Liver (tissue), 9 donors: ENCODE results near the gene IQCC. TPM values are rescaled to one million over a fixed set of nuclear protein-coding genes. Genes with fewer than 3 reads are reported as not detected.

Experiments used
- DNase-seq: peaks from one replicate; pipeline ENCODE4 v3.0.0-alpha.2; 2017; ENCODE audit warnings: low spot score
- H3K27ac ChIP-seq, 2 donors: one replicate each; pipeline ENCODE4 v1.7.0; 2013; ENCODE audit warnings: inconsistent platforms in 2 of 2, low read length in 2 of 2, control low read depth in 1 of 2, low read depth in 1 of 2, mild to moderate bottlenecking in 1 of 2
- H3K27me3 ChIP-seq, 4 donors: one replicate each; pipeline versions ENCODE4 v1.6.1 to v1.7.0; 2013; ENCODE audit warnings: low read length in 3 of 4, inconsistent platforms in 1 of 4, mild to moderate bottlenecking in 1 of 4, moderate library complexity in 1 of 4; ENCODE audit not compliant: control insufficient read depth in 4 of 4, insufficient read depth in 4 of 4
- H3K36me3 ChIP-seq, 4 donors: one replicate each; pipeline versions ENCODE4 v1.6.1 to v1.7.0; 2013; ENCODE audit warnings: low read length in 3 of 4, mild to moderate bottlenecking in 3 of 4, low read depth in 1 of 4, moderate library complexity in 1 of 4; ENCODE audit not compliant: control insufficient read depth in 4 of 4, insufficient read depth in 3 of 4
- H3K4me1 ChIP-seq, 4 donors: one replicate each; pipeline versions ENCODE4 v1.6.1 to v1.7.0; 2013; ENCODE audit warnings: low read length in 3 of 4, mild to moderate bottlenecking in 3 of 4, moderate library complexity in 1 of 4; ENCODE audit not compliant: control insufficient read depth in 4 of 4, insufficient read depth in 4 of 4
- H3K4me3 ChIP-seq, 3 donors: one replicate each; pipeline versions ENCODE4 v1.6.1 to v1.7.0; 2013; ENCODE audit warnings: low read length in 3 of 3, control low read depth in 1 of 3, low read depth in 1 of 3, mild to moderate bottlenecking in 1 of 3
- H3K9ac ChIP-seq, 2 donors: one replicate each; pipeline ENCODE4 v1.7.0; 2013; ENCODE audit warnings: low read length in 2 of 2, mild to moderate bottlenecking in 2 of 2, moderate library complexity in 2 of 2, control low read depth in 1 of 2, low read depth in 1 of 2
- H3K9me3 ChIP-seq, 4 donors: one replicate each; pipeline versions ENCODE4 v1.6.1 to v1.7.0; 2013; ENCODE audit warnings: low read length in 3 of 4; ENCODE audit not compliant: control insufficient read depth in 4 of 4
- FOXA1 ChIP-seq: IDR thresholded peaks from 2 replicates; pipeline ENCODE4 v1.6.1; 2016; ENCODE audit warnings: antibody characterized with exemption
- FOXA2 ChIP-seq: IDR thresholded peaks from 2 replicates; pipeline ENCODE4 v1.6.1; 2016; ENCODE audit warnings: antibody characterized with exemption
- GABPA ChIP-seq, 2 donors: IDR thresholded peaks in 1 of 2; conservative IDR thresholded peaks in 1 of 2; 2 replicates each; pipeline ENCODE4 v1.6.1; 2016; ENCODE audit warnings: antibody characterized with exemption in 2 of 2, mild to moderate bottlenecking in 1 of 2, moderate library complexity in 1 of 2
- HNF4A ChIP-seq, 2 donors: conservative IDR thresholded peaks; 2 replicates each; pipeline ENCODE4 v1.6.1; 2016; ENCODE audit warnings: antibody characterized with exemption in 2 of 2, mild to moderate bottlenecking in 2 of 2
- HNF4G ChIP-seq: IDR thresholded peaks from 2 replicates; pipeline ENCODE4 v1.6.1; 2016; ENCODE audit warnings: antibody characterized with exemption
- NR2F2 ChIP-seq: IDR thresholded peaks from 2 replicates; pipeline ENCODE4 v1.6.1; 2016; ENCODE audit warnings: antibody characterized with exemption
- RXRA ChIP-seq, 2 donors: IDR thresholded peaks; 2 replicates each; pipeline ENCODE4 v1.6.1; 2017 to 2018; ENCODE audit warnings: antibody characterized with exemption in 2 of 2, mild to moderate bottlenecking in 1 of 2
- SP1 ChIP-seq: IDR thresholded peaks from 2 replicates; pipeline ENCODE4 v1.6.1; 2018; ENCODE audit warnings: antibody characterized with exemption, mild to moderate bottlenecking
- TAF1 ChIP-seq: conservative IDR thresholded peaks from 2 replicates; pipeline ENCODE4 v1.6.1; 2016; ENCODE audit warnings: antibody characterized with exemption, mild to moderate bottlenecking
- YY1 ChIP-seq: IDR thresholded peaks from 2 replicates; pipeline ENCODE4 v1.6.1; 2016; ENCODE audit warnings: antibody characterized with exemption, mild to moderate bottlenecking
- WGBS: extraction: QIAGEN DNeasy Blood & Tissue Kit; methylation state at CpG from one replicate; pipeline ENCODE4 v1.1.7; 2013; 5-methylcytosine and 5-hydroxymethylcytosine counted together
- polyA plus RNA-seq, 2 donors: library from polyadenylated mRNA; stranded (reverse) in 1 of 2; unstranded in 1 of 2; fragments of 200-250 nt in 1 of 2; fragments of >200 nt in 1 of 2; fragmentation: Nextera tagmentation in 1 of 2; extraction: Ambion mirVana in 1 of 2; gene quantifications; one replicate each; pipeline versions ENCODE4 v1.2.1 to v1.2.3, GENCODE V29; 2013 to 2015
- total RNA-seq, 2 donors: library from RNA; depleted of rRNA; stranded (reverse); fragments of >200 nt; gene quantifications; one replicate each; pipeline ENCODE4 v1.2.3, GENCODE V29; 2014
- TF ChIP-seq, protein P1 (sequence below): IDR thresholded peaks from 2 replicates; pipeline ENCODE4 v1.6.1; 2016; ENCODE audit warnings: antibody characterized with exemption
- TF ChIP-seq, protein P2 (sequence below): IDR thresholded peaks from 2 replicates; pipeline ENCODE4 v1.6.1; 2016; ENCODE audit warnings: antibody characterized with exemption
- TF ChIP-seq, protein P3 (sequence below): fragments of 150-350 bp; IDR thresholded peaks from 2 replicates; pipeline ENCODE4 v1.5.1; 2017; ENCODE audit warnings: improper control_type of control experiment, low read depth, low read length; ENCODE audit not compliant: missing input control
- TF ChIP-seq, protein P4 (sequence below): IDR thresholded peaks from 2 replicates; pipeline ENCODE4 v1.6.1; 2016; ENCODE audit warnings: antibody characterized with exemption
- donor health status: healthy.
- donor health status: healthy.
- donor health status: healthy.
- donor health status: healthy.
- donor health status: healthy.

The IQCC gene
- total and polyA plus RNA-seq, 4 donors: 0.42 to 2.3 (median 0.61) TPM

DNA sequence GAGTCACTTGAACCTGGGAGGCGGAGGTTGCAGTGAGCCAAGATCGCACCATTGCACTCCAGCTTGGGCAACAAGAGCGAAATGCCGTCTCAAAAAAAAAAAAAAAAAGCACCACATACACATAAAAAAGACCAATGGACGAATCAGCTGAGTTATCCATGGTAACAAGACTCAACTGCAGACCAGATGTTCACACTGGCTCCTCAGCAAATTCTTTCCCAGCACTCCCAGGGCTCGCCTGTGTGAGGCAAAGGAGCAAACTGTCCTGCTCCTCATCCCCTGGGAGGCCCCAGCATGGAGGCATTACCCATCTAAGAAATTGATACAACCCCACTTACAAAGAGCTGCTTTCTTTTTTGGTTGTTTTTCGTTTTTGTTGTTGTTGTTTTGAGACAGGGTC is 13.6 kb downstream of the IQCC start:
- peaks cover 13 to 22% (median 17%) of the 10 kb centered on the region in 4 donors for H3K4me1 ChIP-seq
- no peaks in the 10 kb centered on the region for H3K9me3 ChIP-seq
- WGBS: 96% methylated on average over 7 of the region's 7 CpGs
- TF ChIP-seq SP1: no peak
- TF ChIP-seq YY1: no peak
- no peak for TF ChIP-seq HNF4G
- no peak for TF ChIP-seq FOXA1
- TF ChIP-seq TAF1: no peak
- TF ChIP-seq, protein P1, sequence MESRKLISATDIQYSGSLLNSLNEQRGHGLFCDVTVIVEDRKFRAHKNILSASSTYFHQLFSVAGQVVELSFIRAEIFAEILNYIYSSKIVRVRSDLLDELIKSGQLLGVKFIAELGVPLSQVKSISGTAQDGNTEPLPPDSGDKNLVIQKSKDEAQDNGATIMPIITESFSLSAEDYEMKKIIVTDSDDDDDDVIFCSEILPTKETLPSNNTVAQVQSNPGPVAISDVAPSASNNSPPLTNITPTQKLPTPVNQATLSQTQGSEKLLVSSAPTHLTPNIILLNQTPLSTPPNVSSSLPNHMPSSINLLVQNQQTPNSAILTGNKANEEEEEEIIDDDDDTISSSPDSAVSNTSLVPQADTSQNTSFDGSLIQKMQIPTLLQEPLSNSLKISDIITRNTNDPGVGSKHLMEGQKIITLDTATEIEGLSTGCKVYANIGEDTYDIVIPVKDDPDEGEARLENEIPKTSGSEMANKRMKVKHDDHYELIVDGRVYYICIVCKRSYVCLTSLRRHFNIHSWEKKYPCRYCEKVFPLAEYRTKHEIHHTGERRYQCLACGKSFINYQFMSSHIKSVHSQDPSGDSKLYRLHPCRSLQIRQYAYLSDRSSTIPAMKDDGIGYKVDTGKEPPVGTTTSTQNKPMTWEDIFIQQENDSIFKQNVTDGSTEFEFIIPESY: no peak
- no peak for TF ChIP-seq GABPA (IDR thresholded peaks at IDR 0.05 in 1 of 2, conservative IDR thresholded peaks at IDR 0.05 in 1 of 2)
- TF ChIP-seq, protein P2, sequence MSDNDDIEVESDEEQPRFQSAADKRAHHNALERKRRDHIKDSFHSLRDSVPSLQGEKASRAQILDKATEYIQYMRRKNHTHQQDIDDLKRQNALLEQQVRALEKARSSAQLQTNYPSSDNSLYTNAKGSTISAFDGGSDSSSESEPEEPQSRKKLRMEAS: no peak
- no peak for TF ChIP-seq NR2F2
- TF ChIP-seq, protein P3, sequence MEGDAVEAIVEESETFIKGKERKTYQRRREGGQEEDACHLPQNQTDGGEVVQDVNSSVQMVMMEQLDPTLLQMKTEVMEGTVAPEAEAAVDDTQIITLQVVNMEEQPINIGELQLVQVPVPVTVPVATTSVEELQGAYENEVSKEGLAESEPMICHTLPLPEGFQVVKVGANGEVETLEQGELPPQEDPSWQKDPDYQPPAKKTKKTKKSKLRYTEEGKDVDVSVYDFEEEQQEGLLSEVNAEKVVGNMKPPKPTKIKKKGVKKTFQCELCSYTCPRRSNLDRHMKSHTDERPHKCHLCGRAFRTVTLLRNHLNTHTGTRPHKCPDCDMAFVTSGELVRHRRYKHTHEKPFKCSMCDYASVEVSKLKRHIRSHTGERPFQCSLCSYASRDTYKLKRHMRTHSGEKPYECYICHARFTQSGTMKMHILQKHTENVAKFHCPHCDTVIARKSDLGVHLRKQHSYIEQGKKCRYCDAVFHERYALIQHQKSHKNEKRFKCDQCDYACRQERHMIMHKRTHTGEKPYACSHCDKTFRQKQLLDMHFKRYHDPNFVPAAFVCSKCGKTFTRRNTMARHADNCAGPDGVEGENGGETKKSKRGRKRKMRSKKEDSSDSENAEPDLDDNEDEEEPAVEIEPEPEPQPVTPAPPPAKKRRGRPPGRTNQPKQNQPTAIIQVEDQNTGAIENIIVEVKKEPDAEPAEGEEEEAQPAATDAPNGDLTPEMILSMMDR: no peak
- no peak for TF ChIP-seq HNF4A (conservative IDR thresholded peaks at IDR 0.05)
- no peak for TF ChIP-seq RXRA (IDR thresholded peaks at IDR 0.05)
- H3K4me3 ChIP-seq: no peak overlapping the region
- no peak for DNase-seq
- H3K27me3 ChIP-seq: no peaks in the 10 kb centered on the region
- H3K27ac ChIP-seq: no peak overlapping the region
- H3K36me3 ChIP-seq: peaks cover 0 to 13% (median 4%) of the 10 kb centered on the region in 4 donors
- H3K9ac ChIP-seq: no peak overlapping the region

DNA sequence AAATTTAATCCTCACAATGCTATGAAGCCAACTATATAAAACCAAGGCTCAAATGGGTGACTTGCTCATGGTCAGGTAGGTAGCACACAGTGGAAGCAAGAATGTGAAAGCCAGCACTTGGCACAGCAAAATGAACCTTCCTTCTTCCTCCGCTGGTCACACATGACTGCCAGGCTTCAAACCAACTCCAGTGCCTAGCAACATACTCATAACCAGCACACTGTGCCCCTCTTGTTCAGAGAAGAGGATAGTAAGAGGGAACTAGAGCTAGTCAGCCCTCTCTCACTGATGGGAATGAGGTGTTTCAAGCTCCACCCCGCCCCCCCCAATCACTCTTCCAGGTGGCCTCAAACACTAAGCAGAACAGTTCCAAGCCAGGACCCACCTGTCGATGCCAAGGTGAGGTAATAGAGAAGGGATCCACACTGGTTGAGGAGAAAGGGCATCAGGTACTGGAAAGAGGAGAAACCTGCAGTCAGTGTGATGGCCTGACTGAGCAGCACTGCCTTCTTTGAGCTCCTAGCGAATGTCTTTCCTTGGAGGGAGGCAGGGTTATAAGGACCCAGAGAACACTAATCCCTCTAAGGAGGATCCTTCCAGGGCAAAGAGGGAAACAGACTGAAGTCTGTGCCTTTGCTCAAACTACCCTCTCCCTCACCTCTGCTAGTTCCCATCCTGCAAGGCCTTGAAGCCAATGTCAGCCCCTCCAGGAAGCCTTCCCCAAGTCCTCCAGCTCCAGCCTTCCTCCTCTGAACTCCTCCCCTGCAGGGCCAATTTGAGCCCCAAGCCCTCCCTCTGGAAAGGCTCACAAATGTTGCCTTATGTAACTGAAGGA is 15.5 kb downstream of the IQCC start:
- no peak overlapping the region for H3K27ac ChIP-seq
- peak overlapping the region; percentile 69 to 70 for H3K9ac ChIP-seq
- H3K27me3 ChIP-seq: no peaks in the 10 kb centered on the region
- peaks cover 13 to 26% (median 23%) of the 10 kb centered on the region in 4 donors for H3K4me1 ChIP-seq
- WGBS: 94% methylated on average over 4 of the region's 4 CpGs
- peak overlapping the region; percentile 85 to 94 (median 92) for H3K4me3 ChIP-seq
- H3K9me3 ChIP-seq: no peaks in the 10 kb centered on the region
- DNase-seq: no peak
- TF ChIP-seq TAF1 (no peak), FOXA2 (no peak)
- TF ChIP-seq, protein P4, sequence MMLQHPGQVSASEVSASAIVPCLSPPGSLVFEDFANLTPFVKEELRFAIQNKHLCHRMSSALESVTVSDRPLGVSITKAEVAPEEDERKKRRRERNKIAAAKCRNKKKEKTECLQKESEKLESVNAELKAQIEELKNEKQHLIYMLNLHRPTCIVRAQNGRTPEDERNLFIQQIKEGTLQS: no peak
- peaks cover under 1 to 14% (median 5%) of the 10 kb centered on the region in 4 donors for H3K36me3 ChIP-seq
